OCI-LY1 (cell line): ENCODE data around the gene ALX4.

ENCODE experiments used
- H2AFZ ChIP-seq: fragments of 200-600 bp; sonication (generic), shearing (Covaris generic); 2 replicates; pipeline ENCODE4 v1.6.0; 2014; ENCODE audit warnings: antibody characterized with exemption, mild to moderate bottlenecking, low read length
- H3F3A ChIP-seq: fragments of 200-600 bp; sonication (generic), shearing (Covaris generic); 2 replicates; pipeline ENCODE4 v1.6.0; 2014; ENCODE audit warnings: mild to moderate bottlenecking, antibody characterized with exemption, low read length, moderate library complexity; ENCODE audit not compliant: insufficient read depth
- H3K27ac ChIP-seq: fragments of 200-600 bp; sonication (generic); 2 replicates; pipeline ENCODE4 v1.5.1; 2014; ENCODE audit warnings: low read length, mixed run types, mild to moderate bottlenecking, low read depth; ENCODE audit not compliant: poor library complexity, severe bottlenecking
- H3K27me3 ChIP-seq: fragments of 200-600 bp; sonication (generic); 2 replicates; pipeline ENCODE4 v1.6.0; 2014; ENCODE audit warnings: antibody characterized with exemption, mild to moderate bottlenecking, low read length, moderate library complexity; ENCODE audit not compliant: insufficient read depth
- H3K36me3 ChIP-seq: fragments of 200-600 bp; sonication (generic); 2 replicates; pipeline ENCODE4 v1.6.1; 2014; ENCODE audit warnings: mild to moderate bottlenecking, antibody characterized with exemption, low read length, moderate library complexity, mixed read lengths; ENCODE audit not compliant: insufficient read depth
- H3K4me1 ChIP-seq: fragments of 200-600 bp; sonication (generic); 2 replicates; pipeline ENCODE4 v1.5.1; 2014; ENCODE audit warnings: mild to moderate bottlenecking, low read length, moderate library complexity; ENCODE audit not compliant: insufficient read depth, severe bottlenecking
- H3K4me2 ChIP-seq: fragments of 200-600 bp; sonication (generic), shearing (Covaris generic); 2 replicates; pipeline ENCODE4 v1.6.1; 2014; ENCODE audit warnings: low read length
- H3K4me3 ChIP-seq: fragments of 200-600 bp; sonication (generic); 2 replicates; pipeline ENCODE4 v1.5.1; 2014; ENCODE audit warnings: low read length, low read depth, mild to moderate bottlenecking, mixed read lengths; ENCODE audit not compliant: poor library complexity, severe bottlenecking
- H3K79me2 ChIP-seq: fragments of 200-600 bp; shearing (Covaris generic); 2 replicates; pipeline ENCODE4 v1.6.1; 2016; ENCODE audit warnings: mixed run types, low read length, mixed read lengths; ENCODE audit not compliant: insufficient read depth
- H3K9ac ChIP-seq: fragments of 200-600 bp; sonication (generic), shearing (Covaris generic); 2 replicates; pipeline ENCODE4 v1.6.1; 2014; ENCODE audit warnings: mild to moderate bottlenecking, low read length, mixed read lengths
- H3K9me2 ChIP-seq: fragments of 200-600 bp; sonication (generic), shearing (Covaris generic); 2 replicates; pipeline ENCODE4 v1.6.1; 2014; ENCODE audit warnings: low read depth, mild to moderate bottlenecking, low read length, mixed read lengths
- H3K9me3 ChIP-seq: fragments of 200-600 bp; shearing (Covaris generic); 2 replicates; pipeline ENCODE4 v1.6.1; 2014; ENCODE audit warnings: low read length, mixed read lengths
- H4K20me1 ChIP-seq: fragments of 200-600 bp; sonication (generic), shearing (Covaris generic); 2 replicates; pipeline ENCODE4 v1.6.0; 2016; ENCODE audit warnings: mild to moderate bottlenecking, low read length; ENCODE audit not compliant: insufficient read depth
- EZH2 ChIP-seq: fragments of 200-600 bp; sonication (generic), shearing (Covaris generic); IDR thresholded peaks from 2 replicates; pipeline ENCODE4 v1.8.0; 2017; ENCODE audit warnings: borderline replicate concordance, mixed run types, mild to moderate bottlenecking, antibody characterized with exemption, low read length, moderate library complexity, mixed read lengths
- TF ChIP-seq, protein P1 (sequence below): fragments of 200-600 bp; sonication (generic), shearing (Covaris generic); IDR thresholded peaks from 2 replicates; pipeline ENCODE4 v1.5.1; 2017; ENCODE audit warnings: mild to moderate bottlenecking, antibody characterized with exemption, low read length, moderate library complexity, mixed read lengths

ALX4 gene

DNA sequence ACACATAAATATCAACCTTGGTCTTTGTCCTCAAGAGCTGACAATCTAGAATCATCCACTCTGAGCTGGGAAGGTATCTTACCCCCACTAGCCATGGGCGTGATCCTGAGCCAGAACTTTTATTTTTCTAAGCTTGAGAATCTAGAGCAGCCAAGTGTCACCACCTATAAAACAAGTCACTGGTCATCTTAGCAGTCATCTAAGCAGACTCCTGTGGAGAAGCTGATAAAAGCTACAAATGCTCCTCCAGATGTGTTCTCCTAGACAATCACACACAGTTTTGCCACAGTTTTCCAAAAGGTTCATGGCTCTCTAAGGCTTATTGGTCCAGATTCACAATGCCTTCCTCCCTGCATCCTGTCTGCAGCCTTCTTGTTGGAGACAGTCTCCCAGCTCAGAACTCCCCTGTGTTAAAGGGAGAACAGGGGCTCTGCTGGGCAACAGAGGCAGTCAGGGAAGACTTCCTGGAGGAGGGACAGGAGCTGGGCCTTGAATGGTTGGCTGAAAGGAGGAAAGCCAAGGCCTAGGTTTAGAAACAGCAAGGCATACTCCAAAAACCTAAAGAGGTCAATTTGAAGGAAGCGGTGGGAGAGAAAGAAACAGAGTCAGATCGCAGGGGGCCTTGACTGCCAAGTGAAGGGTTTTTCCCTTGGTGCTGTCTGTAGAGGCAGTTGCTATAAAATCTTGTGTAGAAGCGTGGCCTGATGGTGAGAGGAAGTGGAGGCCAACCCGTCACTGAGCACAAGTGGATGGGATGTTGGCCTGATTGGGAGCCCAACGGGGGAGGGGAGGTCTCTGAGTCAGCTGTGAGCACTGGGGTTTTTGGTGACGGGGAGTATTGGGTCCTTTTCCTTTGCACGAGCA, 42.0 kb downstream of the ALX4 start:
- Histone ChIP-seq H3K79me2 (no peaks in the 10 kb centered on the region), H3K9me3 (no peaks in the 10 kb centered on the region), H3K27ac (no peak overlapping the region)

DNA sequence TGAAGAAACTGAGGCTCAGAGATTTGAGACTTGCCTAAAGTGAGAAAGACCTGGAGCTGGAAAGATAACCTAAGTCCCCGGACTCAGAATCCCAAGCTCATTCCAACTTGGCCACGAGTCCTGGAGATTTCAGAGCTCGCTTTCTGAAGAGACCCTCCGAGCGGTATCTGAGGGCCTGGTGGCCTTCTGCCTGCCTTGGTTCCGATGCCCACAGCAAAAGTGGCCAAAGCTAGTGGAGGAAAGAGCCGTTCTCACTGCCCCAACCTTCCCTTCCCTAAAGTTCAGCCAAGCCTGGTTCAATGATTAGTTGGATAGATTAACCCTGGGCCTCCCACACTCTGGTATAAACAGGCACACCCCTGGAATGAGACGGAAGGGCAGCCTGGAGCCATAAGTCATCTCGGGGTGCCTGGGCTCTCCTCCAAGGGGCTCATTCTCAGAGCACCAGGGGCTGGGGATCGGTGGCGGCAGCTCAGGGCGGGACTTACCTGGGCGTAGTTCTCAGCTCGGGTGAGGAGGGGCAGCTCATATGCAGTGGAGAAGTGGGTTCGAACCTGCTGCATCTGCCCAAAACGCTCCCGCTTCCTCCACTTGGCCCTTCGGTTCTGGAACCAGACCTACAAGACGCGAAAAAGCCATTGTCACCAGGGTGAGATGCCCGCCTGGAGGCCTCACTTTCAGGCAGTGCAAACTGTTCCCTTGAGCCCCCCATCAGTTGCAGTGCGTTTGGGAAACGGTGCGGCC, 42.8 kb downstream of the ALX4 start:
- Histone ChIP-seq H2AFZ (no peak overlapping the region), H3K27ac (no peak overlapping the region), H3K79me2 (no peaks in the 10 kb centered on the region), H3K4me3 (no peak overlapping the region), H3K9ac (no peak overlapping the region), H3K9me2 (no peaks in the 10 kb centered on the region), H3K4me1 (no peaks in the 10 kb centered on the region), H3K9me3 (no peaks in the 10 kb centered on the region), H4K20me1 (no peaks in the 10 kb centered on the region), H3K27me3 (no peaks in the 10 kb centered on the region), H3F3A (no peaks in the 10 kb centered on the region), H3K36me3 (no peaks in the 10 kb centered on the region), H3K4me2 (no peak overlapping the region)
- TF ChIP-seq, protein P1, sequence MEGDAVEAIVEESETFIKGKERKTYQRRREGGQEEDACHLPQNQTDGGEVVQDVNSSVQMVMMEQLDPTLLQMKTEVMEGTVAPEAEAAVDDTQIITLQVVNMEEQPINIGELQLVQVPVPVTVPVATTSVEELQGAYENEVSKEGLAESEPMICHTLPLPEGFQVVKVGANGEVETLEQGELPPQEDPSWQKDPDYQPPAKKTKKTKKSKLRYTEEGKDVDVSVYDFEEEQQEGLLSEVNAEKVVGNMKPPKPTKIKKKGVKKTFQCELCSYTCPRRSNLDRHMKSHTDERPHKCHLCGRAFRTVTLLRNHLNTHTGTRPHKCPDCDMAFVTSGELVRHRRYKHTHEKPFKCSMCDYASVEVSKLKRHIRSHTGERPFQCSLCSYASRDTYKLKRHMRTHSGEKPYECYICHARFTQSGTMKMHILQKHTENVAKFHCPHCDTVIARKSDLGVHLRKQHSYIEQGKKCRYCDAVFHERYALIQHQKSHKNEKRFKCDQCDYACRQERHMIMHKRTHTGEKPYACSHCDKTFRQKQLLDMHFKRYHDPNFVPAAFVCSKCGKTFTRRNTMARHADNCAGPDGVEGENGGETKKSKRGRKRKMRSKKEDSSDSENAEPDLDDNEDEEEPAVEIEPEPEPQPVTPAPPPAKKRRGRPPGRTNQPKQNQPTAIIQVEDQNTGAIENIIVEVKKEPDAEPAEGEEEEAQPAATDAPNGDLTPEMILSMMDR, result no peak
- TF ChIP-seq EZH2, result no peak

More for the DNA sequence above, 42.0 kb downstream of the ALX4 start:
- Histone ChIP-seq H3F3A (no peaks in the 10 kb centered on the region), H3K4me3 (no peak overlapping the region), H4K20me1 (no peaks in the 10 kb centered on the region), H3K27me3 (no peaks in the 10 kb centered on the region), H2AFZ (no peak overlapping the region), H3K9ac (no peak overlapping the region), H3K4me1 (no peaks in the 10 kb centered on the region), H3K4me2 (no peak overlapping the region), H3K36me3 (no peaks in the 10 kb centered on the region), H3K9me2 (no peaks in the 10 kb centered on the region)
- TF ChIP-seq, protein P1, result no peak
- TF ChIP-seq EZH2, result no peak

DNA sequence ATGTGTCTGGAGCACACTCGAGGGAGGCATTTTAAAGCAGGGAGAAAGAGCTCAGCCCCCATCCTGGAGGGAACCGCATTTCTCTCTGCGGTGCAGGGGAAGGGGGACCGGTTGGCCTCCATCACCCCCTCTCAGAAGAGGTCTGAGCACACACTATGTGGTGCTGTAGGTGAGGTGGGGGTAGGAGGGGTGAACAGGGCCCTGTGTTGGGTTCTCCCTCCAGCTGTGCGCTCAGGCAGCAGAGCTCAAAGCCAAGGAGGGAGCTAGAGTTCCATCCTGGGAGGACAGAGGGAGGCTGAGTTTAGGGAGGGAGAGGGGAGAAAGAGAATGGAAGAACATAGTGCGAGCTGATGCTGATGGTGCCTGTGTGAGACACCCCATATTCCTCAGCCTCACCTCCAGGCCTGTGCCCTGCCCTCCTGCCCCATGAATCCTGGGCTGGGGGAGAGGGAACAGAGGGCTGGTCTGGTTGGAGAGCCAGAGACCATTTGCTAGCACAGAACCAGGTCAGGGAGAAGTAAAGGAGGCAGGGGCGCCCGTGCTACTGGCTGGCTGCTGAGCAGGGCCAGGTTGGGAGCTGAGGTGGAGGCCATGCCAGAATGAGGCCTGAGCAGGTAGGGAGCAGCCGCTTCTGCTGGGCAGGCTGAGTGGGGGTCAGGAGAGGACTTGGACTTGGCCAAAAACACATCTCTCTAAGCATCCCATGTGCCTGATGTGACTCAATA, 43.7 kb downstream of the ALX4 start:
- Histone ChIP-seq H3K36me3 (no peaks in the 10 kb centered on the region), H3K9me2 (no peaks in the 10 kb centered on the region)
- TF ChIP-seq, protein P1, result no peak
- no peak for TF ChIP-seq EZH2

More for the DNA sequence above, 43.7 kb downstream of the ALX4 start:
- Histone ChIP-seq H3F3A (no peaks in the 10 kb centered on the region), H3K4me3 (no peak overlapping the region), H3K9ac (no peak overlapping the region), H3K79me2 (no peaks in the 10 kb centered on the region), H3K4me2 (no peak overlapping the region), H3K27me3 (no peaks in the 10 kb centered on the region), H4K20me1 (no peaks in the 10 kb centered on the region), H3K9me3 (no peaks in the 10 kb centered on the region), H3K4me1 (no peaks in the 10 kb centered on the region), H2AFZ (no peak overlapping the region), H3K27ac (no peak overlapping the region)
